ENCODE results near the gene SFXN5. TPM values are rescaled to one million over a fixed set of nuclear protein-coding genes. Genes with fewer than 3 reads are reported as not detected.

The SFXN5 gene
- total RNA-seq, 1 donor from 2014 or later: 19.5 TPM

DNA sequence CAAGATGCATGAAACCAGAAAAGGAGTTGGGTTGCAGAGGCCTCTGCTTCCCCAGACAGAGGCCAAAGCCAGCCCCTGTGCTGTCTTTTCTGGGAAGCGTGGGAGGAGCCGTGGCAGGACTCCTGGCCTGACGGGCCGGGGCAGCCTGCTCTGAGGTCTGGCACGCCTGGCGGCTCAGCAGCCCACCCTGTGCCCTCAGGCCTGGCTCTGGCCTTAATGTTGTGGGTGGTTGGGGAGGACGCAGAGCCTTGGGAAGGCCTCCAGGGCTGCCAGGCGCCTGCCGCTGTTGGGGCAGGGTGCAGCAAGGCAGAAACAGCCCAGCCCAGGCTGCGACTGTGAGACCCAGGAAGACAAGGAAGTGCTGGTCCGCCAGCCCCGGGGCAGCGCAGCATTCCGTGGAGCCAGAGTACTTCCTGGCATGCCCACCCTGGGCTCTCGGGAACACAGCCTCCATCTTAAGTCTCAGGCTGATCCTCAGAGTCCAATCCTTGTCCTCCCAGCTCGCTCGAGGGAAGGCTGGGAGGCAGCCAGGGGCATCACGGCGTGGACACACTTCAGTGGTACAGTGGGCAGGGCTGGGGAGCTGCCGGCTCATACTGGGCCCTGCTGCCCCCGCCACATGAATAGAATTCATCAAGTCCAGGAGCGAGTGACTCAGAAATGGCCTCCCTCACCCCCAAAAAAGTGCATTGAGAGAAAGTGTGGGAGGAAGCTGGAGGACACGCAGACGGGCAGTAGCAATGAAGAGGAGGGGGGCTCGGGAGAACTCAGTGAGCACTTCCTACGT is 81.5 kb downstream of the SFXN5 start:
- peak; percentile 63 for DNase-seq (ENCODE audit: low spot score)
- intact Hi-C loops (cut with DNase I): loop anchor here (5.0 kb wide), 3 partner anchors 82 to 187 kb away; partner anchors contain the start of gene SFXN5

DNA sequence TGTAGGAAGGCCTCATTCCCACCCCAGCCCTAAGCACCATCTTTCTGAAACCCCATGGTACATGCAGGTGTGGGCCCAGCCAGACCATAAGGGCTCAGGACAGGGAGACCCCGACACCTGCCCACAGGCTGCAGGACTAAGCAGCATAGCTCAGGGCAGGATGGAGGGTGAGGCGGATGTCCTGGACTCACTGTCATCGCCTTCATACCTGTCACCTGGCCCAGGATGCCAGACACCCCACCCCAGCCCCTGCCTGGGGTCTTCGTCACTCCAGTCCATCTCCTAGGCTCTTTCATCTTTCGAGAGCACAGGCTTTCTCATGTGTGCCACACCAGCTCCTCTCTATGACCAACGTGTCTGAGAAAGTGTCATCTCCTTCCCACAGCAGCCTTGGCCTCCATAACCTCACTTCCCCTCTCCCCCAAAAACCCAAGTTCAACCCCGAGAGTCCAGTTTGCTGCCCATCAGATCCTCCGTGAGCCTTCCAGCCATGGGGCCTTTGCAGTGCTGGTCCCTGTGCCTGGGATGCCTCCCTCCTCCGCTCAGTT is 82.7 kb downstream of the SFXN5 start:
- no peak for ATAC-seq
- DNase-seq (ENCODE audit: low spot score): peak; percentile 35
- intact Hi-C loops (cut with DNase I): no loop called here

More for the DNA sequence above, 81.5 kb downstream of the SFXN5 start:
- ATAC-seq: peak; percentile 71

DNA sequence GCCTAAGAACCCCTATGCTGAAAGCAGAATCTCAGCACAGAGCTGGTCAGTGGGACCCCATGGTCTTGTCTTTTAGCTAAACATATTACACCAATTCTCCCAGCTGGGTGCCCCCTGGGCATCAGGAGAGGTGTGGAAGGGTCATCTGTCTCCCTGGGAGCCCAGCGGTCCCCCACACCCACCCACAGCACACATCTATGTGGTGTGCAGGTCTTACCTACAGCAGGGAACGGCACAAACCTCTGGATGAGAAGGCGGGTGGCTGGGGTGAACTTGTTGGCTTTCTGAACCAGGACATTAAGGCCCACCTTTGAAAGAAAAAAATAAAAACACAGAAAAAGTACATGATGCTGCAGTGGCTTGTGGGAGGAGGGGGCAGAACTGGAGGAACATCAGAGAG is 83.5 kb downstream of the SFXN5 start:
- no peak for ATAC-seq
- peak; percentile 22 for DNase-seq (ENCODE audit: low spot score)
- intact Hi-C loops (cut with DNase I): no loop called here

DNA sequence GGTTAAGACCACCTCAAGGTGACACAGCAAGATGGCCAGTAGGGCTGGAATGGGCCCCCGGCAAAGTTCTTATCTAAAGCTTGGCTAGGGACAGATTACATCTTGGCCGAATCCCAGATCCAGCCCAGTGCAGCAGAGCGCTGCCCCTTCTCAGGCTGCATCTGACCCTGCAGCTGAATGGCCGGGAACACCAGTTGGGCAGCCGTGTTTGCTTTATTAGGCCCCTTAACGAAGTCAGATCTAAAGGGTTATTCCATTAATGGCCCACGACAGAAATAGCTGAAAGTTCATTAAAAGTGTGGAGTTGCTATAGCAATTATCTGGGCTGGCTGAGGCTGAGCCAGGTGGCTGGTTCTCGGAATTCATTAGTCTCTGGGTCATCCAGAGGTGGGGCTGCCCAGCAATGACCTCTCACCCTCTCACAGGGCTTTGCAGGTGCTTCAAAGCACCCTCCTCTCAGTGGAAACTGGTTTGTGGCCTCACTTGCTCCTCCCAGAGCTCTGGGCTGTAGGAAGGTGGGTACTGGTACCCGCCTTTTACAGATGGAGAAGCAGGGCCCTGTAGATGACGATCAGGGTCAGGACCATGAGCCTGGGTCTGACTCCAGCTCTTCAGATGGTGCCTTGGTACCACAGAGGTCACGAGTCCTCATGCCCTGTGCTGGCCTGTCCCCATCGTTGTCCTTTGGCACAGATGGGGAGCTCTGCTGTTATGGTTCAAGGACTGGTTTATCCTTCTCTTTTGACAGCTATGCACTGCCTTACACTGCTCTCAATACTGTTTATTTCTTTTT is 85.4 kb downstream of the SFXN5 start:
- intact Hi-C loops (cut with DNase I): no loop called here
- DNase-seq (ENCODE audit: low spot score) (no peak), ATAC-seq (no peak)

DNA sequence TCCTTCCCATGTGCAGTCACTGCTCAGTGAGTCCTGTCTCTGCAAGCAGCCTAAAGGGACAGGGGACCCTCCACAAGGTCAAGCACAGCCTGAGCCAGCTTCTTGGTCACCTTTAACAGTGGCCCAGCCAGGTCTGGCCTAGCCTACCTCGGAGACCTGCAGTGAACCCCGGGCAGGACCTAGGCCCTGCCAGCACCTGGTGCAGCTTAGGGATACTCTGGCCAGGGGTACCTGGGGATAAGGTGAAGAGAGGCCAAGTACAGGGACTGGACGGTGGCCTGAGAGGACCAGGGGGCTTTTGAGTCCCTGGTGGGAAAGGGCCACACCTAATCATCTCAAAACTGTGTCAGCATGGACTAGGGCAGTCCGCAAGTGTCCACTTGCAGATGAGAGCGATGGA is 86.4 kb downstream of the SFXN5 start:
- DNase-seq (ENCODE audit: low spot score) (no peak), ATAC-seq (no peak)
- intact Hi-C loops (cut with DNase I): no loop called here

DNA sequence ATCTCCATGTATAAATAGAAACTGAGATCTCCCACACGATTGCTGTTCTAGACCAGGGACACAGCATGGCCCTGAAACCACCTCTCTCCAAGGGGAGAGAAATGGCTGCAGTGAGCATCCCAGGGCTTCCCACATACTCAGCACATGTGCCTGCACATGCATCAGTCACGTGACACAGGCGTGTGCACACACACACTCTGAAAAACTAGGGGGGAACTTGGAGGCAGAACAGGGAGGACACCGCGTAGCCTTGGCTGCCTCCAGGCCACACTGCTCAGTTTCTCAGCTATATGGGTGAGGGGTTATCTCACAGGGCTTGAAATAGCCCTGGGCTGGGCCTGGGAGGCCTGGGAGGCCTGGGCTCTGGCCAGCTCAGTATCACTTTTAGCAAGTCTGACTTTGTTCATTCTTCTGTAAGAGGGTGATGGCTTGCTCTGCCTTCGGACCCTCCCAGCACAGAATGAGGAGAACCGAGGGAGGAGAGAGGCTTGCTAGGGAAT is 87.3 kb downstream of the SFXN5 start:
- DNase-seq (ENCODE audit: low spot score) (no peak), ATAC-seq (no peak)
- intact Hi-C loops (cut with DNase I): no loop called here

DNA sequence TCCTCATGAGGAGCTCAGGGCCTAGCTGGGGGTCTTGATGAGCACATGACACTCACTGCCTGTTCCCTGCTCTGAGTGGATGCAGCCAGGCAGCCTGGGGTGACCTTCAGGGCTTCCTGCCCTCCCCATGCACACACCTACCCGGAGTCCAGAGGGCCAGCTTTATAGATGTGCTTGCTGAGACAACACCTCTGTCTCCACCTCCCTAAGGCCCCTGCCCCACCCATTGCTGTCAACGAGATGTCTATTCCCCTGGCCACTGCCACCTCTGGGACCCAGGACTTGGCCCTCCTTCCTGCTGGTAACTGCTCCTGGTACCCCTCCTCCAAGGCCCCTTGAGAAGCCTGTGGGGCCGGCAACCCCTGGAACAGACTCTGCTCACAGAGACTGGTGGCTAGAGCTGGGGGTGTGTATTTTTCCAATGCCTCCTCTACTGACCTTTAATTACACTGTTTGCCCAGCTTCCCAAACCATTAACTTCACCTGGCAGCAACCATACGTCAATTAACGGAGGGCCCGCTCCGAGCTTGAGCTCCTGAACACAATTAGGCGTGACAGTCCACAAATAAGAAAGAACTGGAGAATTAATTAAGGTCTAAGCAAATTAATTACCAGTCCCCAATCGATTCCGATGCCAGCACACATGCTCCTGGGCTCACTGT is 87.9 kb downstream of the SFXN5 start:
- DNase-seq (ENCODE audit: low spot score): no peak
- ATAC-seq: no peak
- intact Hi-C loops (cut with DNase I): no loop called here

DNA sequence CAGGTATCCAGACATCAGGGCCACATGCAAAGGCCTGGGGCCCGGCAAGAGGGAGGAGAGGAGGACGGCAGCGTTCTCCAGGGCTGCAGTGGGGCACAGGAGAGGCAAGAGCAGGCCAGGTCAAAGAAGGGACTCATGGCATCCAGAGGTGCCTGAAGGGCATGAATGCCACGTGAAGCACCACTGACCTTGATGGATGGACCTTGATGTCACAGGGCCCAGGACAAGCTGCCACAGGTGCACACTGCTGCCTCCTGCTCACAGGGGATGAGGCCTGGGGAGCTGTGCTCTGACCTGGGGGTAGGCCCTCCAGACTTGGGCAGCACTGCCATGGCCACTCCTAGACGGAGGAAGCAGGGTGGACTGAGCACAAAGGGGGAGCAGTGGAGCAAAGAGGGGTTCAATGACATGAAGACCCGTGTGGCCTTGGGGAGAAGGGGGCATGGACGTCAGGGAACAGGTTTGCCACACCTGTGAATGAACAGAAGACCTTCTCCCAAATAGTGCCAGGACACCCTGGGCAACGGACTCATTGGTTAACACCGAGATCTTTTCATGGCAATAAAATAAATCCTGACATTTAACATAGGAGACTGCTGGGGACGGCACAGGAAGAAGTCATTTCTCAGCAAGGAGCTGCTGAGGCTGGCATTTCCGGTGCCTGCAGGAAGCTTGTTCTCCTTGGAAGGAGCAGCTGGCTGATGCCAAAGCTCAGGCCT is 88.6 kb downstream of the SFXN5 start:
- intact Hi-C loops (cut with DNase I): no loop called here
- DNase-seq (ENCODE audit: low spot score): no peak
- no peak for ATAC-seq

DNA sequence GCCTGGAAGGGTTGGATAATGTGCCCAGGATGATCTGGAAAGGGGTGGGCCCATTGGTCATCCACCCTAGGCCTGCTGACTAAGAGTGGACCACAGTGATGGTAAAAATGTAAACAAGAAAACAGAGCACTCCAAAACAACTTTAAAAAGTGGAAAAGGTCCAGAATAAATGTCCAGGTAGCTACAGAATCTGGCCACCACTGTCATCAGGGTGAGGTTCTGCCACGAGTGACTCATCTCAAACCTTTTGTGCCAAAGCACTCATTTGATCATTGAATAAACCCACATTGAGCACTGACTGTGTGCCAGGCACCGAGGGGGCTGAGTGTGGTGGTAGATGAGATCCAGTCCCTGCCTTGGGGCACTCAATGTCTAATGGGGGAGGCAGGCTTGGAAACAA is 89.3 kb downstream of the SFXN5 start:
- ATAC-seq: no peak
- intact Hi-C loops (cut with DNase I): no loop called here
- no peak for DNase-seq (ENCODE audit: low spot score)

DNA sequence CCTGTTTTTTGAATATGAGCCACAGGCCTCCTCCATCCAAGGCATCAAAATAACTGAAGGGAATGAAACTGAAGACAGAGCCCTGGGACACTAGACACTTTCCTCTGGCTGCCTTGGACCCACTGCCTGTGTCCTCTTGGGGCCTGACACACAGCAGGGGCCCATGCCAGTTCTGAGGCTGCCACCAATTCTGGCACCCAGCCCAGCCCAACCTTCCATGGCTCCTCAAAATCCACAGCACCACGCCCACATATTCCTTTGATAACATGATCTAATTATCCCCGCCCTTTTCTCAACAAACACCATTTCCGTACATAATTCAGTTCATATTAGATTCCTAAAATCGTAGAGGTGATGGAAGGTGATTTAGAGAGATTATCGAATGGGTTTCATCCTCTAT is 90.0 kb downstream of the SFXN5 start:
- DNase-seq (ENCODE audit: low spot score) (no peak), ATAC-seq (no peak)
- intact Hi-C loops (cut with DNase I): no loop called here

DNA sequence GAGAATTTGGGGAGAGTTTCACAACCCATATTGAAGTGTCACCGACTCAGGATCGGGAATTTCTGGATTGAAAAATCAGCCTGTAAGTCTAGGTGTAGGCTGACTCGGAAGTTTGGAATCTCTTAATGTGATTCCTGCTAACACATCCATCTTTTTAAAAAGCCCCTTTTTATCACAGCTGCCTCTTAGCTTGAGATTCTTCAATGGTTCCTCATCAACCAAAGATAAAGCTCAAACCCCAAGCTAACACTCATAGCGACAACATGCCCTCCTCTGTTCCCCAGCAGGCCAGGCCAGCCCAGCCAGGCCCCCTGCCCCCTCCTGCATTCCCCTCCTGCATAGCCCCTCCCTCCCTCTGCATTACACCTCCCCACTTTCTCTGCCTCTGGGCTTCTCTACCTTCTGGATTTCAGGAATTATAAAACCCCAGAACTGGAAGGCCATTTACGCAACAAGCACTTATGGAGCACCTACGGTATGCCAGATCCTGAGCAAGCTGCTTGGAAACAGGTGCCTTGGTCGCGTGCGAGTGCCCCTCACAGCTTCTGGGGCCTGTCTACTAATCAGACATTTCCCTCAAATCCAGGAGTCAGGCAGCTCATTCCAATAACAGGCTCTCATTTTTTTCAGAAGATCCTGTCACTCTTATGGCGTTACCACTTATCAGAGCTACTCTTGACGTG is 90.8 kb downstream of the SFXN5 start:
- no peak for DNase-seq (ENCODE audit: low spot score)
- intact Hi-C loops (cut with DNase I): no loop called here
- ATAC-seq: no peak

DNA sequence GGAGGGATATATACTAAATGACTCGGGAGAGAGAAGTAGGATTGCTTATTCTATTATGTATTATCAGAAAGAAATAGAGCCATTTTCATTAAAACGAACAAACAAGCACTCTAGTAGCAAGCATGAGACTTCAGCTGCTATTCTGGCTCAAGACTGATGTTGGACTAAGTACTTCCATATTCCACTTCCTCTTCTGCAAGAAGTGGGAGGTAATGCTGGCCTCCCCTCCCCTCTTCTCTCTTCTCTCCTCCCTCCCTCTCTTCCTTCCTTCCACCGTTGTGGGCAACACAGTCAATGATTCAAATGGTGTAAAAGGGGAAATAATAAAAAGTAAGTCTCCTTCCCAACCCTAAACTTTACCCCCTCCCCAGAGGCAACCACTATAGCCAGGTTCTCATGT is 91.6 kb downstream of the SFXN5 start:
- intact Hi-C loops (cut with DNase I): no loop called here
- ATAC-seq: peak; percentile 70
- DNase-seq (ENCODE audit: low spot score): no peak

DNA sequence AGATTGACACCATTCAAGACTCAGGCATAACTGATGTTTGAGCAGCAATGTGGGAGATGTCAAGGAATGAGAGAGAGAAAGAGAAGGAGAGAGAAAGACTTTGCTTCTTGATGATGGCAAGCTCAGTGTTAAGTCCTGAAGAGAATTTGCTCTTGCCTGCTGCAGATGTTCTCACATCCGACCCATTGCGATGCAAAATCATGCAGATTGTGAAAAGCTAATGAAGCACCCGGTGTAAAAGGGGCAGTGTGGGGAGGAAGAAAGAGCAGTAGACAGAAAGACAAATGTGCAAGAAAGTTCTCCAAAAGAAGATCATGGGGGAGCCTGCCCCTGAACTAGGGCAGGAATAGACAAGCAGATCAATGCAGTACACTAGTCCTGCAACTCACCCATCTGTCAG is 96.5 kb downstream of the SFXN5 start:
- intact Hi-C loops (cut with DNase I): no loop called here
- no peak for ATAC-seq

DNA sequence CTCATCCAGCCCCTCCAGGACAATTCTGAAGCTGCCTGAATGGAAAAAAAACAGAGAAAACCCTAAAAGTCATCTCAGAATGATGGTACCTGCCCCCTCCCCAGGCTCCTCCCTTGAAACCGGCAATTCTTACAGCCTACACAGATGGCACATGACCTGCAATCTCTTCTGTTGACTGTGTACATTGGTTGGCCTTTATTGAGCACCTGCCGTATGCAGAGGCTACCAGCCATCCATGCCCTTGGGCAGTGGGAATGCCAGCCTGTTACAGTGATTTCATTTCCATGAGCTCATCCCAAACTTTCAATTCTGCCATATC is 97.1 kb downstream of the SFXN5 start:
- ATAC-seq (no peak), DNase-seq (ENCODE audit: low spot score) (no peak)
- intact Hi-C loops (cut with DNase I): no loop called here

More for the DNA sequence above, 96.5 kb downstream of the SFXN5 start:
- no peak for DNase-seq (ENCODE audit: low spot score)

DNA sequence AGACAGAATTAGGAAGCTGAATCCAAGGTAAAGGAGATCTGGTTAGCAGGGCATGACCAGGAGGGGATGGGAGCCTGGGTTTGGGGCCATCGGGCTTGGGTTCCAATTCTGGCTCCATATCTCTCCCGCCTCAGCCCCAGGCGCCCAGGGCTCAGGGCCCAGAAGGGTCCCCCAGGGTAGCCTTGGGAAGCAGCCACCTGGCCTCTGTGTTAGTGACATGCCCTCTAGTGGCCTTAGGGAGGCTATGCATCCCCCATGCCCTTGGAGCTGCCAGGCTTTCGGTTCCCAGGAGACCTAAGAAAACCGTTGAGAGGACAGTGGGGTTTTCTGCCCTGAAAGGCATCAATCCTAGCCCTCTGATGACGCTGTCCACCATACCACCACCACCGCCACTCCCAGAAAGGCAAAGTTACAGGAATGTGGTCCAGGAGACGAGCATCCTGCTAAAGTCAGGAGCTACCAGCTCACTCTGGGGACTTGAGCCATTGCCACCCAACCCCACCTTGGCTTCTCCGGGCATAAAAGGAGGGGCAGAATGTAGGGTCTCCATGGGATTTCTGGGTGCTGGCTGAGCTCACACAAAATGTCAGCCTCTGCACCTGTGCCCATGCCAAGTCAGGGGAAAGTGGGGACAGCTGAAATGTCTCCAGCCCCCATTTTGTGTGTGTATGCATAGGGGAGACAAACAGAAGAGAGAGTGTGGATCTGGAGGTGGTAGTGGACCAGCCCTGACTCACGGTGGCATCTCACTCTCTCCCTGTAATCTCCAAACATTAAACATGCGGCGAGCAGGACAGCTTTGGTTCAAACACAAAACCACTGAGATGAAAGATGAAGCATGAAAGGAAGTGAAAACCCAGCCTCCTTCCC is 97.7 kb downstream of the SFXN5 start:
- ATAC-seq (peak; percentile 46), DNase-seq (ENCODE audit: low spot score) (no peak)
- intact Hi-C loops (cut with DNase I): no loop called here

DNA sequence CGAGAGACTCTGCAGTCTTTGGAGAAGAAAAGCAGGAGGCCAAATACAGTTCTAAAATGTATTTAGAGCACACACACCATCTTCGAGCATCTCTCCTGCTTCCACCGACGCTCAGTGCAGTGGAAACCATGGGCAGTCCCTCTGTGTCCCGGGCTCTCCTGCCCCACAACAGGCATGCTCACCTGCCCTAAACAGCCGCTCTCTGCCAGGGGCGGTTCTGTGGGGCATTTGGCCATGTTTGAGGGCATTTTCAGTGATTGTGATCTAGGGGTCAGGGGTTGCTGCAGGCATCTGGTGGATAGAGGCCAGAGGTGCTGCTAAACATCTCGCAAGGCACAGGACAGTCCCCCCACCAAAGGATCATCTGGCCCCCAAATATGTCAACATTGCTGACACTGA is 98.4 kb downstream of the SFXN5 start:
- intact Hi-C loops (cut with DNase I): no loop called here
- ATAC-seq: no peak
- DNase-seq (ENCODE audit: low spot score): no peak

DNA sequence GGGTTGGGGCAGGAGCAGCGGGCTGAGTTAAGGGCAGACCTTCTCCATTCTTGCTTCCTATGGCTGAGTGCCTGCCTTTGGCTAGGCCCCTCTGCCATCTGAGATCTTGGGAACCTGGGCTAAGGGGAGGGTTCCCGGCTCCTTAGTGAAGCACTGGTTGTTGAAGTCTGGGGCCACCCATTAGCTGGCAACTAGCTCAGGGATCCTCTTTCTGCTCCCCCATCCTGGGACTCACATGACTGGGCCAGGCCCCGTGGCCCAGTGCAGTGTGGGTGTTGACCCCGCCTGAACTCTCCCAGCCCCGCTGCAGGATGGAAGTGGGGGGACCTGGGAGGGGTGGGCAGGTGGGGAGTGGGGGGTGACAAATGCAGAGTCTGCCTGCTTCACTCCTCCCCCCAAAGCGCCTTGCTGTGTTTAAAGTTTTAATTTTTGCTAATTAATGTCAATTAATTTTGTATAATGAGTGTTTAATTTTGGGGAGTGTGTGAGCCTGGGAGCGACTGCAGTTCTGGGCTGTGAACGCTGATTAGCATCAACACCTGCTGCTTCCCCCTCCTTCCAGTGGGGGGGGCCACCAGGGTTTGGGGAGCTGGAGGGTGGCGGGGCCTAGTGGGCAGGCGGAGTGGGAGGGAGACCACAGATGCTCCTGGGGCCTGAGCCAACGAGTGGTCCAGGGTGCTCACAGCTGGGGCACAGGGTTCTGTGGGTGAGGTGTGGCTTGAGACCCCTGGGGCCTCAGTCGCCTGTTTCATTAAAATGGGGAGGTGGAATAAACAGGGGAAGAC is 99.0 kb downstream of the SFXN5 start:
- ATAC-seq (no peak), DNase-seq (ENCODE audit: low spot score) (no peak)
- intact Hi-C loops (cut with DNase I): no loop called here
